ENCODE measurements around the gene RPL28.

Gene RPL28

DNA sequence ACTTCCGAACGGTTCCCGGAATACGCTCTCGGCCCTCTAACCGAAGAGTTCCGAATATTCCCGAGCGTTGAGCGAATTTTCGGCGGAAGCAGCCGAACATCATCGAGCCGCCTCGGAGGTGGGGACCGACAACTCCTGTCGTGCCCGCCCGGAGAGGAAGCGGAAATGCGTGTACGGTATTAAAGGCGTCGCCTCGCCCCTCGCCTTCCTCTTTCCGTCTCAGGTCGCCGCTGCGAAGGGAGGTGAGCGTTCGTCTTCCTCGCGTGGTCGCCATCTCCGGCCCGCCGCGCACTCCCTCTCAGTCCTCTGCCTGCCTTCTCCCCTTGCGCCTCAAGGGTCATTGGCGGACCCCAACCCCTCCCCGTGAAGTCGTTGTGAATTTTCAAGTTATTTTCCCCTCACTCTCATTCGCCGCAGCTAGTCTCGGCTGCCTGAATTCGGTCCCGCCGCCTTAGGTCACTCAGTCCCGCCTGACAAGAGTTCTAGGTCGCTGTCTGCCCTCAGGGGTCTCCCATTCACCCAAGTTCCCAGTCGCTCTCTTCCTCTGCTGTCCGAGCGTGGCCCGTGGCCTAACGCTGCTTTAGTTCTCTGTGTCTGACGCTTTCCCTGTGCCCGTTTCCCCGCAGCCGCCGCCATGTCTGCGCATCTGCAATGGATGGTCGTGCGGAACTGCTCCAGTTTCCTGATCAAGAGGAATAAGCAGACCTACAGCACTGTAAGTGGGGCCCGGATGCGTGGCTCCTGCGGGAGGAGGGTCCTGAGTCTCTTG, at the start of gene RPL28:
Gene RPL28, plus strand, starts transcription at position 209 of the 769 bp plus-strand sequence. Its CDS starts 426 bp downstream, at position 635.
- DNase-seq: peak; percentile 97

DNA sequence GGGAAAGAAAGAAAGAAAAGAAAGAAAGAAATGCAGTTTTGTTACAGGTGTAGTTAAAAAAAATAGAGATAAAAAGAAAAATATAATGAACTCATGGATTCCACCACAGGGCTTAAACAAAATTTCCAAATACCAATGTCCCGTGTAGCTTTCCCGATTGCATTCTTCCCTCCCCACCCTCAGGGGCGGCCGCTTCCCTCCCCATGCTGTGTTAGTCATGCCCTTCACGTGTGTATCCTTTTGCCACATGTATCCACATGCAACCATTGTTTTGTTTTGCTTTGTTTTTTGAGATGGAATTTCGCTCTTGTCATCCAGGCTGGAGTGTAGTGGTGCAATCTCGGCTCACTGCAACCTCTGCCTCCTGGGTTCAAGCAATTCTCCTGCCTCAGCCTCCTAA, 49.6 kb upstream of the RPL28 start:
- DNase-seq: no peak

DNA sequence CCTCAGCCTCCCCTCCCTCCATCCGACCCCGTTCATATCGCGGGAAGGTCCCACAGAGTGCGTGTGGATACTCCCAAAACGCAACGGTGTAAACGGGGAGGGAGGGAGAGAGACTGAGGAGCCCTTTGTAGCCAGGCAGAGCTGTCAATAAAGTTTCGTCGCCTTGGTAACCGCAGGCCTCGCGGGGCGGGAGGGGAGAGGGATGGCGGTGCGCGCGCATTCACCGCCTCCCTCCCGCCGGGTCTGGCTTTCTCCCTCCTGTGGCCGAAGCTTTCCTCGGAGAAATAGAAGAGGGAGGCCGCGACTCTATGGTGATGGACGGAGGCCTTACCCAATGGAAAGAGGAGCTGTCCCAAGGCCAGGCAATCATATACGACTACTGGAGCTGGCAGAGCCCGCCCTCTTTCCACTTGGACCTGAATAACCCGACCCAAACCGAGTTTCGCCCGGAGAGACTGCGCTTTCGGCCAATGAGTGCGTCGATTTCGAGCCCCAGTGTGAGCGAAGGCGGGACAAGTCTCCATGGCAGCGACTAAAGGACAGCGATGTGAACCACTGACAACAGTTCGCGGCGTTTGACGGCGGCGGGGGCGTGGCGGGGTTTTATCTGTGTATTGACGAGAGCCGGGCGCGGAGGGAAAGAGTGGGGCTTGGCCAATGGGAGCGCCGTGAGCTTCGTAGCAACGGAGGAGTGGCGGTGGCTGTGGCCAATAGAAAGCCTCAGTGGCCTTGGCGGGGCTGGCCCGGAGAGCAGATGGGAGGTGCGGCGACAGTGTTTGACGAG, 46.4 kb upstream of the RPL28 start, which contains the start of gene KMT5C:
Gene KMT5C, plus strand, starts transcription at position 772 of the 784 bp plus-strand sequence. CDS start 2,061 bp downstream, outside the sequence.
- DNase-seq: peak; percentile 99

DNA sequence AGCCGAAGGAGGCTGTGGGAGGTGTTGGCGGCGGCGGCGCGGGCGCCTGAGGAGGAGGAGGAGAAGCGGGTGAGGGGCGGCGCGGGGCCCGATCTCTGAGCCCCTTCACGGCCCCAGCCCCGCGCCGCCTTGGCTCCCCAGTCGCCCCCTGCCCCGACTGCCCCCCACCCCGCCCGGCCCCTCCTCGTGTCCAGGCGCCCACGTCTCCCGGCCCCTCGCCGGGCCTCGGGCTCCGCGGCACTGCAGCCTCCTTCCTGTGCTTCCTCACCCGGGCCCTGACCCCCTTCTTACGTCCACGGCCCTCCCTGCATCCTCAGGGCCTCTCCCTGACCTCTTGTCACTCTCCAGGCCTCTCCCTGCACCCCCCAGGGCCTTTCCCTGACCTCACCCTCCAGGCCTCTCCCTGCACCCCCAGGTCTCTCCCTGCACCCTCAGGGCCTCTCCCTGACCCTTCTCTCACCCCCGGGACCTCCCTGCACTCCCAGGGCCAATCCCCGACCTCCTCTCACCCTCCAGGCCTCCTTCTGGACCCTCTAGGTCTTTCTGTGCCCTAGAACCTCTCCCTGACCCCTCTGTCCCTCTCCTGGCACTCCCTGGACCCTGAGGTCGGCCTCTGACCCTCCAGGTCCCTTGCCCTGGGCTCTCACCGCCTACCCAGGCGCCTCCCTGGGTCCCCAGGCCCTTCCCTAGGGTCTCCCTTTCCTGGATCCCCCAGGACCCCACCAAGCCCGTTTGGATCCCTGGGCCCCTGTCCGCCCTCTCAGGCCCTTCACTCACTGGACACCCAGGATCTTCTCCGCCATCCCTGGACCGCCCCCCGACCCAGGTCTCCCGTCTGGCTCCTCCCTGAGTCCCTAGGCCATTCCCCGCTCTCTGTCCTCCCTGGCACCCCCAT, 45.6 kb upstream of the RPL28 start:
- no peak for DNase-seq

DNA sequence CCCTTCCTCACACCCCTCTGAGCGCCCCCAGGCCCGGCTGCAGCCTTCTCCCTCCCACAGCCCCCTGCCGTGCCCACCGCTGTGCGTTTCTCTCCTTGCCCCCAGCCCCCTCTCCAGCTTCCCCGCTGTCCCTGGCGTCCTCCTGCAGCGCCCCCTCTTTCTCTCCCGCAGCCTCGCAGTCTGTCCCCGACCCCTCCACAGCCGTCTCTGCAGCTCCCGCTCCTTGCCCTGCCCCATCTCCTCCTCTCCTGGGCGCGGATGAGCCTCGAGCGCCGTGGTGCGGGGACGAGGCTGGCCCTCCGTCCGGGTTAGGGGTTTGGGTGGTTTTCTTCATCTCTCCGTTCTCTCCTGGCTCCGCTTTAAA, 45.0 kb upstream of the RPL28 start:
- DNase-seq: peak; percentile 62

DNA sequence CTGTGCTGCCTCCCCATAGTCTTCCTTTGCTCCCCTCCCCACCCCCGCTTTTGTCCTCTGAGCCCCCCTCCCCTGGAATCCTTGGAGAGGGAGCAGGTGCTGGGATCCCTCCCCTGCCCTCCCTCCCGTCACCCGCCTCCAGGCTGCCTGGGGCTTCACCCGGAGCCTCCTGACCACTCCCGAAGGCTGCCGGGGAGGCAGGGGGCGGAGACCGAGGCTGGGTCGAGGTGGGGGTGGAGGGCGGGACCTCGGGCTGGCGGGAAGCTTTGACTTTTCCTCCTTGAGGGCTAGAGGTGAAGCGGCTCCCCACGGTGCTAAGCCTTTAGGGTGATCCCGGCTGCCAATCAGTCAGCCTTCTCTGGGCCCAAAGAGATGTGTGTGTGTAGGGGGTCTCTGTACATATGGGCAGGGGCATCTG, 44.6 kb upstream of the RPL28 start:
- peak; percentile 86 for DNase-seq

DNA sequence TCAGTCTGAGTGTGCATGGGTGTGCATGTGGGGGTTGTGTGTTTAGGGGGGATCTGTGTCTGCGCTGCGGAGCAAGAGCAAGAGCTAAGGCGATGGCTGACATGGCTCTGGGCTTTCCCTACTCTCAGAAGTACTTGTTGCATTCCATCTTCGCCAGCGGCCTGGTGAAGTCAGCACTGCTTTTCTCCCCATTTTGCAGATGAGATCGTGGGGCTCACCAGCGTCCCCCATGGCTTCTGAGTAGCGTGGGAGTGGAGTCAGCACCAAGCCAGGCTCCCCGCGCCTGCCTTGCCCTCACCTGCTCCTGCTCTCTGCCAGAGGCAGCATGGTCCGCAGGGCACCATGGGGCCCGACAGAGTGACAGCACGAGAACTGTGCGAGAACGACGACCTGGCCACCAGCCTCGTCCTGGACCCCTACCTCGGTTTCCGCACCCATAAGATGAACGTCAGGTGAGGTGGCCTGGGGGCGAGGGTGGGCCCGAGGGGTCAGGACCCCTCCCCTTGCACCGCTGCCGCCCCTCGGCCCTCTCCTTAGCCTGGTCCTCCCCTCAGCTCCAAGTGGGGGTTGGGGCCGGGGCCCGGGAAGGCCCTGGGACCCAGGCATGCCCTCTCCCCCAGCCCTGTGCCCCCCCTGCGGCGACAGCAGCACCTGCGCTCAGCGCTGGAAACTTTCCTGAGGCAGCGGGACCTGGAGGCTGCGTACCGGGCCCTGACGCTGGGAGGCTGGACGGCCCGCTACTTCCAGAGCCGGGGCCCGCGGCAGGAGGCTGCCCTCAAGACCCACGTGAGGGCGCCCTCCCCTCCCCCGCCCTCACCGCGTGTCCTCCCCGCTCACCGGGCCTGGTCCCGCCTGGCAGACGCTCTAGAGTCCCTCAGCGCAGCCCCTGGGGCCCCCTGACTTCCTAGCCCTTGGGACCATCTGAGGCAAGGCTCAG, 43.9 kb upstream of the RPL28 start:
- DNase-seq: no peak

DNA sequence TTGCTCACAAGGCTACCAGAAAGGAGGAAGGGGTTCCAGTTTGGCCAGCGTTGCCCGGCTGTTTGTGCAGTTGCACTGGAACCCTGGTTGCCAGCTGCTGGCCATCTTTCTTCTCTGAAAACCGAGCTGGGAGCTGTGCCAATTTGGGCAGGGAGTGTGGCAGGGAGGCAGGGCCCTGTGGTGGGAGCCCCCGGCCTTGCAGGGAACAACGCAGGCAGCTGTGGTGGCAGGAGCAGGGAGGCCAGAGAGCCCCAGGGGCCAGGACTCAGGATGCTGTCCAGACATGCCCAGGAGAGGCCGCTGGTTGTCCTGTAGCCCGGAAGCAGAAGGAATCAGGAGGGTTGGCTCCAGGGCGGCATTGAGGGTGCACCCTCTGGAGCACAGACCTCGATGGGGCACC, 41.3 kb upstream of the RPL28 start:
- peak; percentile 58 for DNase-seq

DNA sequence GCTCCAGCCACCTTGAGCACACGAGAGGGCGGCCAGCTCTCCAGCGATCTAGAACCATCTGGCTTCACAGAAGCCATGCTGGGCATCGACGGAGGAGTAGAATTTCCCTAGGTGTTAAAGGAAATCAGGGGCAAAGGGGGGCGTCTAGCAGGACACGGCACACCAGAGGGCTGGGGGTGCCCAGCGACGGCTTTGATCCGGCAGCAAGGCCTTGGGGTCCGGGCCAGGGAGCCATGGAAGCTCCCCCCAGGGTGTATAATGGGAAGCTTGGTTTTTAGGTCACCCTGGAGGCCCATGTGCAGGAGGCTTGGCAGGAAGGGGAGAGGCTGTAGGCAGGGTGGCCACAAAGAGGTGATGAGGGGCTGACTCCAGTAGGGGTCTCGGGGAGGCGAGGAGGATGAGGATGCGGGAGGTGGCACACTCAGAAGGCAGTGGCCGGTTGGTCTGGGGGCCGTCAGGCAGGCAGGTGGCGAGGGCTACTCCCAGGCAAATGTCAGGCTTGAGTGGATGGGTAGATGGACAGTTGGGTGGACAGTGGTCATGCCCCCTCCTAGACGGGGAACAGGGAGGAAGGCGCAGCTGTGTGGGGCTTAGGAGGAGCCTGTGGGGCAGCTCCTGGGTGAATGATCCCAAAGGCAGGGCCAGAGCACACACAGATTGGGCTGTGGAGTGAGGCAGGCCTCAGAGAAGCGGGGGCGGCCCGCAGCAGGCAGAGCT, 40.5 kb upstream of the RPL28 start:
- no peak for DNase-seq

DNA sequence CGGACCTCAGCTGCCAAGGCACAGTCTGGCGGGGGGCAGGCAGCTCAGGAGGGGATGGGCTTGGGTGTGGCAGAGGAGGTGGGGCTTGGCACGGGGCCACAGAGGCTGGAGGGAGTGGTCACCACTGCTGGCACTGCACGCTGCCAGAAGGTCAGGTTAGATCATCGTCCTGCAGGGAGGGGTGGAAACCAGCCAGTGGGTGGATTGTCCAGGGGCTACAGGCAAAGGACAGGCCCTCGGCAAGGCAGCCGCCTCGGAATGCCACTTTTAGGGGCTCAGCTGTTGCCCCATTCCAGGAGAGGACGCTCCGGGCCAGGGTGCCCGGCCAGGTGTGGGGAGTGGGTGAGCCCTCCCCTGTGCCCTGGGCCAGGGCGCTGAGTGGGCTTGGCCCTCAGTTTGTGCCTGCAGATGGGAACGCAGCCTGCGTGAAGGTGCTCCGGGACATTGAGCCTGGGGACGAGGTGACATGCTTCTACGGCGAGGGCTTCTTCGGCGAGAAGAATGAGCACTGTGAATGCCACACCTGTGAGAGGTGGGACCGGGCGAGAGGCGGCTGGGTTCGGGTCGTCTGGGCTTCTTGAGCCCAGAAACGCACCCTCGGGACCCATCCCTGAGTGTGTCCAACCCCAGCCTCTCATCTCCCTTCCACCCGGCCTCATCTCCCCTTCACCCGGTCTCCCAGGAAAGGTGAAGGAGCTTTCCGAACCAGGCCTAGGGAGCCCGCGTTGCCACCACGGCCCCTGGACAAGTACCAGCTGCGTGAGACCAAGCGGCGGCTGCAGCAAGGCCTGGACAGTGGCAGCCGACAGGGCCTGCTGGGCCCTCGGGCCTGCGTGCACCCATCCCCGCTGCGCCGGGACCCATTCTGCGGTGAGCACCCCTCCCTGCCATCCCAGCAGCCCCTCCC, 39.7 kb upstream of the RPL28 start:
- no peak for DNase-seq

DNA sequence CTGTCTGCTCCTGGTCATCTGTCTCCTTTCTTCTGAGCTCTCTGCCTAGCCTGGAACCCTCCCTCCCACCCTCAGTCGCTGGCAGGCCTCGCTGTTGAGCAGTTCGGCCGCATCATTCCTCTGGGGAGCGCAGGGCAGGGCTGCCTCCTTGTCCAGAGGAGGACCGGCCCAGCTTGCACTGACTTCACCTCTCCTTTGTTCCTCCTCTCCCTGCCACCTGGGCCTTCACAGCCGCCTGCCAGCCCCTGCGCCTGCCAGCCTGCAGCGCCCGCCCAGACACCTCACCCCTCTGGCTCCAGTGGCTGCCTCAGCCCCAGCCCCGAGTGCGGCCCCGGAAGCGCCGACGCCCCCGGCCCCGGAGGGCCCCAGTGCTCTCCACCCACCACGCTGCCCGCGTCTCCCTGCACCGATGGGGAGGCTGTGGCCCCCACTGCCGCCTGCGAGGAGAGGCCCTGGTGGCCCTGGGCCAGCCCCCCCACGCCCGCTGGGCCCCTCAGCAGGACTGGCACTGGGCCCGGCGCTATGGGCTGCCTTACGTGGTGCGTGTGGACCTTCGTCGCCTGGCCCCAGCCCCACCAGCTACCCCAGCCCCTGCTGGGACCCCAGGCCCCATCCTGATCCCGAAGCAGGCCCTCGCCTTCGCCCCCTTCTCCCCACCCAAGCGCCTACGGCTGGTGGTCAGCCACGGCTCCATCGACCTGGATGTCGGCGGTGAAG, 38.8 kb upstream of the RPL28 start:
- DNase-seq: no peak

DNA sequence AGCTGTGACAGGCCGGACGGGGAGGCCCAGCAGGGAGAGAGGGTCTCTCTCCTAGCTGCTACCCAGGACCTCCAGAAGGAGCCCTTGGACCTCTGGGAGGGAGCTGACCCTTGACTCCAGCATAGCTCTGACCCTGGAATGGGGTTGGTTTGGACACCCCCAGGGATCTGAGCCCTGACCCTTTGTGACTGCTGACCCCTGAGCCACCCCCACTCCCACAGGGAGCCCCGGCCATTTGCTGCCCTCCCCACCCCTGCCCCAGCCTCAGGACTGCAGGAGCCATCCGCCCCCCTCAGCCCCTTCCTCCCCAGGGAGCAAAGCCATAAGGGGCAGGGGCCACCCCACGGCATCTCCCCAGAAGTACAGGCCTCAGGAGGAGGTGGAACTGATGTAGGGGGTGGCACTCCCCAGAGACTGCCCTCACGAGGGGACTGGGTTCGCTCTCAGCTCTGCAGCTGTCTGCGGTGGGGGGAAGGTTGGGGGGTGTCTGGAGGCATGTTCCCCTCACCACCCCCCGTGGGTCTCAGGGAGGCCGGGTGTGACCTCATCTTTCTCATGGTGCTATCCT, 38.2 kb upstream of the RPL28 start:
- no peak for DNase-seq

DNA sequence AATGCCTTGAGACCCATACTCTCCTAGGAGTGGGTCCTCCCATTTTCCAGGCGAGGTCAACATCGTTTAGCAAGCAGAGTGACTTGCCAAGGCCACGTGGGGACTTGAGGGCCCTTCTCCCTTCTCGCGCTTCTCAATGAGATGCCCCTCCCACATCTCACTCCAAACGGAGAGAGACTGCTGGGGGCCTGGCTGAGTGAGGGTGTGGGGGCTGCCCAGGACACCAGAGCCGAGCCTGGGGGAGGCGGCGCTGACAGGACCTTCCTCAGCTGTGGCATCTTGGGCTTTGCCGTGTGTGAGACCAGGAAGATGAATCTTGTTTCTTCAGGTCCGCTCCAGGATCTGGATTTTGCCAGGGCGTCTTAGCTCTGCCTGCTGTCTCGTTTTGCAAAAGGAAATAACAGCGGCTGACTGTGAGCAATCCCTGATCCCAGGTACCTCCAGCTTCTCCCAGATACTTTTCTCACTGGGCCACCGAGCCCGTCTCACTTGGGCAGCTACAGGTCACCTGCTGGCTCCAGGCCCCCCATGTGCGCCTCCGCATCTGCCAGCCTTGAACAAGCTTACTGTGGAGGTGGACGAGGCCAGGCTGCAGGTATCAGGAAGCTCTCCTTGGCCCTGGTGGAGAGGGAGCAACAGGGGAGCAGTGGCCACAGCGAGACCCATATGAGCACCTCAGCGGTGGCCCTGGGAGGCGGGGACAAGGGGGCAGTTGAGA, 37.3 kb upstream of the RPL28 start:
- no peak for DNase-seq

DNA sequence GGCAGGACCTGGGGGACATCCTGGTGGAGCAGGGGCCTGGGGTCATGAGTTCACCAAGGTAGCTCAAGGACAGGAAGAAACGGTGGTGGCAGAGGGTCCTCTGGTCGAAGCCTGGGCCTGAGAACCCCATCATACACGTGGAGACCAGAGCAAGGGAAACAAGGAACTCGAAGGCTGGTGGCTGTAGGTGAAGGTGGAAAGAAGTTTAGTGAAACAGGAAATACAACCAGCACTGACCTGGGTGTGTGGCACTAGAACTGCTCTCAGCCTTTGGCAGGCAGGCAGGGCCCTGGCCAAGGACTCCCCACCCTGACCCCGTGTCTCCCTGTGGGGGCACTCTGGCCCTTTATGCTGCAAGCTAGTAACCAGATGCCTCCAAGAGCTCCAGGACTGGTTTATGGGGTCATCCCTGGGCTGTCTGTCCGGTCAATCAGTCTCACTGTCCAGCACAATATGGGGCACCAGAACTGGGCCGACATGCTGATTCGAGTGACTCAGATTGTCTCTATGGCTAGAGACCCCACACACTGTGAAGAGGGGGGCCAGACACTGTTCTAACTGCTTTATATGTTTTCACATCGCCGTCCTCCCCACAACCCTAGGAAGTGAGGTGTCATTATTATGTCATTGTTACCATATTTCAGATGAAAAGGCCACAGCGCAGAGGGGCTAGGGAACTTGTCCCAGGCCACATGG, 35.0 kb upstream of the RPL28 start:
- no peak for DNase-seq

DNA sequence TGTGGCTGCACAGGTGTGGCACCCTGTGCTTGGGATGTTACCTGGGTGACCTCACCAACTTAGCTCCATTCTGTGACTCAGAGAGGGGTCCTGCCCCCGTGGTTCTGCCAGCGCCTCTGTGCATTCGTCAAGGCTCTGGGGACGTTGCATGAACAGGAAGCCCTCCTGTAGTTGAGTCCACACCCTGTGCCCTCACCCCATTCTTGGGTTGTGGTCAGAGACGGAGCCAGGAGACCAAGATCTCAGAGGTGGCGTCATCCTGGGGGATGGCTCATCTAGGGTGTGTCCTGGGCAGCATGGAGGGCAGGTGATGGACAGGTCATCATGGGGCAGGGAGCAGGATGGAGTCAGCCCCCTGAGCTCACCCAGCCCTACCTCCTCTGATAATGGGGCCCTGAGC, 33.7 kb upstream of the RPL28 start:
- DNase-seq: no peak

DNA sequence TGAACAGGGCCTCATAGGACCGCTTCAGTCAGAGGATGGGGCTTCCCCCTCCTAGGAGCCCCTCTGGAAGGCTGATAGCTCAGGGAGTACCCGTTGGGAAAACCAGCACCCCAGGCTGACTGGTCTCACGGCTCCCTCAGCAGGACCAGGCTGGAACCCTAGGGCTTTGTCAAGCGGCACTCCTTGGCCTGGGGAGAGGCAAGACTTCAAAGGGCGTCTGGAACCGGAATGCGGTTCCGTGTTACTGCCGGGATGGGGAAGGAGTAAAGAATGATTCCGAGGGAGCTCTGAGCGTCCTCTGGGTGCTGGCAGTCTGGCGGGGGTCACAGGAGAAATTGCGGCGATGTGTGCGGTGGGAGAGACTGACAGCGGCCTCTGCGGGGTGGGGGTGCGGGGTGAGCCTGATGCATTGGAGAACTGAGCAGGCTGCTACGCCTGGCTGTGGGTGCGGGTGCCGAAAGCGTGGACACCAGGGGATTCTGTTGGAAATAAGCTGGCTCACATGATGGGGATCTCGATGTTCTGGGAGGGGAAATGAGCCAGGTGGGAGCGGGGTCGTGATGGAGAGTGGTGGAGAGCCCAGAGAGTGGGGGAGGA, 33.1 kb upstream of the RPL28 start:
- no peak for DNase-seq

DNA sequence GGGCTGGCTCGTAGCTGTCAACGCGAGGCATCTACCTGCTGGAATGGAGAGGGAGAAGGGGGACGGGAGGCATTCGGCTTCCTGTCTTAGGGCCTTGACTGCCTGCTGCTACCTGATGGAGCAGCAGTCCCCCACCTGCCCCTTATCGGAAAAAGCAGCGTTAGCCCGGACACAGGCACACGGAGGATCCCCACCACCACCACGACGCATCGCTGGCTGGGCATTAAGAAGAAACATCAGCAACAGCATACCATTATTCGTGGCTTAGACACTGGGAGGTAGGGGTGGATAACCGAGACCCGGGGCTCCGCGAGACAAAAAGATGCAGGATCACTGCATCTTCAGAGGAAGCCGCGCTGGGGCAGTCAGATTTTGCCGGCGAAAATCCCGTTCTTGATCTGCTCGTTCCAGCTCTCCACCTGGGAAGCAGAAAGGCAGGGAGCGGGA, 32.4 kb upstream of the RPL28 start:
- no peak for DNase-seq

All from NCI-H345 (cell line).